PC-3 (cell line): Measurements from ENCODE around the gene RBM47. TPM values are rescaled to one million over a fixed set of nuclear protein-coding genes. Genes with fewer than 3 reads are reported as not detected.

ENCODE experiments used
- ATAC-seq: fragments of 200-7000 bp; cut with Tn5 transposase; 2 replicates; pipeline ENCODE4 v1.9.1; 2020; ENCODE audit warnings: mild to moderate bottlenecking, moderate library complexity
- BruUV-seq: library from RNA; stranded (reverse); fragments of 400-500 nt; replicated peaks from 2 replicates; lab custom pipeline; 2021; lab: Mats Ljungman, UMichigan
- CTCF ChIA-PET: fragments of 300-600 bp; sonication (Branson Sonifier 250); formaldehyde crosslinking; loops from one replicate; lab custom pipeline; 2022; ENCODE audit warnings: antibody characterized with exemption; lab: Charles Lee
- POLR2A ChIA-PET: fragments of 300-600 bp; sonication (Branson Sonifier 250); formaldehyde crosslinking; loops from one replicate; lab custom pipeline; 2022; ENCODE audit warnings: antibody characterized with exemption; ENCODE audit not compliant: unreplicated experiment; lab: Charles Lee
- DNase-seq: peaks from one replicate; pipeline ENCODE4 v3.0.0-alpha.2; 2015
- H2AFZ ChIP-seq: fragments of 300-600 bp; sonication (generic); 2 replicates; pipeline ENCODE4 v1.6.0; 2016; ENCODE audit warnings: antibody characterized with exemption, low read length
- H3F3A ChIP-seq: fragments of 300-600 bp; sonication (generic); one replicate; pipeline ENCODE4 v1.6.0; 2017; ENCODE audit warnings: antibody characterized with exemption, low read length, control low read depth, mild to moderate bottlenecking; ENCODE audit not compliant: unreplicated experiment
- H3K27ac ChIP-seq: fragments of 300-600 bp; sonication (generic); 2 replicates; pipeline ENCODE4 v1.5.1; 2016; ENCODE audit warnings: mild to moderate bottlenecking, low read length
- H3K27me3 ChIP-seq: fragments of 300-600 bp; sonication (generic); 2 replicates; pipeline ENCODE4 v1.6.1; 2016; ENCODE audit warnings: low read length, mixed read lengths
- H3K36me3 ChIP-seq: fragments of 300-600 bp; sonication (generic); 2 replicates; pipeline ENCODE4 v1.6.1; 2016; ENCODE audit warnings: low read depth, mixed run types, low read length, mixed read lengths
- H3K4me1 ChIP-seq: fragments of 300-600 bp; sonication (generic); 2 replicates; pipeline ENCODE4 v1.5.1; 2016; ENCODE audit warnings: low read length; ENCODE audit not compliant: insufficient read depth
- H3K4me2 ChIP-seq: fragments of 300-600 bp; sonication (generic); 2 replicates; pipeline ENCODE4 v1.6.0; 2016; ENCODE audit warnings: low read length
- H3K4me3 ChIP-seq: fragments of 300-600 bp; sonication (generic); 2 replicates; pipeline ENCODE4 v1.5.1; 2016; ENCODE audit warnings: mild to moderate bottlenecking, low read length, mixed read lengths
- H3K79me2 ChIP-seq: fragments of 300-600 bp; sonication (generic); 2 replicates; pipeline ENCODE4 v1.6.1; 2017; ENCODE audit warnings: low read length, mixed read lengths
- H3K9ac ChIP-seq: fragments of 300-600 bp; sonication (generic); 2 replicates; pipeline ENCODE4 v1.6.0; 2016; ENCODE audit warnings: mild to moderate bottlenecking, low read length
- H3K9me2 ChIP-seq: fragments of 300-600 bp; sonication (generic); replicated peaks from 2 replicates; pipeline ENCODE4 v1.6.1; 2016; ENCODE audit warnings: mixed run types, low read length, mixed read lengths
- H3K9me3 ChIP-seq: fragments of 300-600 bp; sonication (generic); 2 replicates; pipeline ENCODE4 v1.6.1; 2016; ENCODE audit warnings: low read length, mixed read lengths
- H4K20me1 ChIP-seq: fragments of 300-600 bp; sonication (generic); 2 replicates; pipeline ENCODE4 v1.6.1; 2016; ENCODE audit warnings: low read length, mixed read lengths
- EZH2 ChIP-seq: fragments of 300-600 bp; sonication (generic); IDR thresholded peaks from one replicate; pipeline ENCODE4 v1.6.1; 2017; ENCODE audit warnings: antibody characterized with exemption, mild to moderate bottlenecking, low read length; ENCODE audit not compliant: unreplicated experiment
- EZH2phosphoT487 ChIP-seq: fragments of 300-600 bp; sonication (generic); IDR thresholded peaks from 2 replicates; pipeline ENCODE4 v1.6.1; 2018; ENCODE audit warnings: mild to moderate bottlenecking, antibody characterized with exemption, low read length, borderline replicate concordance
- intact Hi-C: fragments of 100-400 bp; cut with micrococcal nuclease; formaldehyde crosslinking; loops from 2 replicates; pipeline ENCODE4 v1.9.0; 2023
- total RNA-seq: library from RNA; depleted of rRNA; stranded (reverse); fragments of >200 nt; gene quantifications from 2 replicates; pipeline ENCODE4 v1.2.3, GENCODE V29; 2014
- TF ChIP-seq, protein P1 (sequence below): fragments of 300-600 bp; sonication (generic); conservative IDR thresholded peaks from 2 replicates; pipeline ENCODE4 v1.5.1; 2017; ENCODE audit warnings: antibody characterized with exemption, low read depth, mild to moderate bottlenecking, low read length

RBM47 gene
- total RNA-seq, 1 experiment from 2014 or later, result 34.7 TPM

DNA sequence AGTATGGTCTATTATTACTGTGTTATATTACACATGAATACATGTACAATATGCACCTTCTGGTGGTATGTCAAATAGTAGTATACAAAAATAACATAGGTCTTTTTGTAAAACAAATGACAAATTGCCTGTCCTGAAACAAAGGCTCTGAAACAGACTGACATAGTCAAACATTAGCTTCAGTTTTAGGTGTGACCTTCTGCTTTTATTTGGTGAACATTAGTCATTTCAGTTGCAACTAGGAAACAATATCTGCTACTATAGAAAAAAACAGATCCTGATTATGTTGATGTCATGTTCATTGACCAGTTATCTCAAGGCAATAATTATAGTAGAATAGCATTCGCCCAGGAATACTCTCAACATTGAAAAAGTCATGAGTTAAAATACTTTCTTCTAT lies 171.6 kb downstream of the RBM47 start:
- peak; percentile 48 for ATAC-seq
- intact Hi-C loops, result loop anchor here (5.0 kb wide), 1 partner anchor 34 kb away; no protein-coding TSS in a partner anchor

DNA sequence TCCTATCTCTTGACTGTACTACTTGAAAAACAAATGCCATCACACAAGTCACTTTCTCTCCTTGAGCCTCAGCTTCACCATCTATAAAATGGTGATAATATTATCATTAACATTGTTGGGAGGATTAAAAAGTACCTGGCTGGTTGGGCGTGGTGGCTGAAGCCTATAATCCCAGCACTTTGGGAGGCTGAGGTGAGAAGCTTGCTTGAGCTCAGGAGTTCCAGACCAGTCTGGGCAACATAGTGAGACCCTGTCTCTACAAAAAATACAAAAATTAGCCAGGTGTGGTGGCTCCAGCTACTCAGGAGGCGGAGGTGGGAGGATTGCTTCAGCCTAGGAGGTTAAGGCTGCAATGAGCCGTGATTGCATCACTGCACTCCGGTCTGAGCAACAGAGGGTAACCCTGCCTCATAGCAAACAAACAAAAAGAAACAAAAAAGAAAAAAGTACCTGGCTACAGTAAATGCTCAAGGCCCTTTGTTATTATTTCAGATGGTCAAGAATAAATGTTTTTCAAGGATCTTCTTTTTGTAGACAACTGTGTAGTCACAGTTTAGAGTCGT lies 174.2 kb downstream of the RBM47 start:
- ChIA-PET CTCF (no interaction called here), POLR2A (interaction anchor here (0.5 kb wide), 1 partner anchor 495 kb away, joined by 4 read pairs; no protein-coding TSS in a partner anchor)
- TF ChIP-seq, protein P1, sequence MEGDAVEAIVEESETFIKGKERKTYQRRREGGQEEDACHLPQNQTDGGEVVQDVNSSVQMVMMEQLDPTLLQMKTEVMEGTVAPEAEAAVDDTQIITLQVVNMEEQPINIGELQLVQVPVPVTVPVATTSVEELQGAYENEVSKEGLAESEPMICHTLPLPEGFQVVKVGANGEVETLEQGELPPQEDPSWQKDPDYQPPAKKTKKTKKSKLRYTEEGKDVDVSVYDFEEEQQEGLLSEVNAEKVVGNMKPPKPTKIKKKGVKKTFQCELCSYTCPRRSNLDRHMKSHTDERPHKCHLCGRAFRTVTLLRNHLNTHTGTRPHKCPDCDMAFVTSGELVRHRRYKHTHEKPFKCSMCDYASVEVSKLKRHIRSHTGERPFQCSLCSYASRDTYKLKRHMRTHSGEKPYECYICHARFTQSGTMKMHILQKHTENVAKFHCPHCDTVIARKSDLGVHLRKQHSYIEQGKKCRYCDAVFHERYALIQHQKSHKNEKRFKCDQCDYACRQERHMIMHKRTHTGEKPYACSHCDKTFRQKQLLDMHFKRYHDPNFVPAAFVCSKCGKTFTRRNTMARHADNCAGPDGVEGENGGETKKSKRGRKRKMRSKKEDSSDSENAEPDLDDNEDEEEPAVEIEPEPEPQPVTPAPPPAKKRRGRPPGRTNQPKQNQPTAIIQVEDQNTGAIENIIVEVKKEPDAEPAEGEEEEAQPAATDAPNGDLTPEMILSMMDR, result no peak
- TF ChIP-seq EZH2 (no peak), EZH2phosphoT487 (no peak)
- Histone ChIP-seq H3K9ac (no peak overlapping the region), H3K4me1 (peaks cover 31% of the 10 kb centered on the region), H3K27me3 (no peaks in the 10 kb centered on the region), H3K9me2 (no peaks in the 10 kb centered on the region), H4K20me1 (no peaks in the 10 kb centered on the region), H3K79me2 (no peaks in the 10 kb centered on the region), H3F3A (no peaks in the 10 kb centered on the region), H3K27ac (peak overlapping the region; percentile 44; the same call in 1 of the 2 replicates), H2AFZ (no peak overlapping the region), H3K36me3 (no peaks in the 10 kb centered on the region), H3K9me3 (no peaks in the 10 kb centered on the region), H3K4me2 (peak overlapping the region; percentile 54), H3K4me3 (no peak overlapping the region)
- intact Hi-C loops, result loop anchor here (5.0 kb wide), 1 partner anchor 37 kb away; no protein-coding TSS in a partner anchor
- DNase-seq, result peak; percentile 50
- BruUV-seq, result no TSS peak
- no peak; the same call in 1 of the 2 replicates for ATAC-seq

More for the DNA sequence above, 171.6 kb downstream of the RBM47 start:
- ChIA-PET CTCF (no interaction called here), POLR2A (no interaction called here)
- H4K20me1 ChIP-seq, result no peaks in the 10 kb centered on the region
- H3K79me2 ChIP-seq, result no peaks in the 10 kb centered on the region
- peak; percentile 31 for DNase-seq
- peak overlapping the region; percentile 55 for H3K9ac ChIP-seq
- H2AFZ ChIP-seq, result no peak overlapping the region
- no peaks in the 10 kb centered on the region for H3F3A ChIP-seq
- peaks cover 31% of the 10 kb centered on the region for H3K4me1 ChIP-seq
- TF ChIP-seq EZH2 (no peak), EZH2phosphoT487 (no peak)
- TF ChIP-seq, protein P1, result no peak
- H3K4me2 ChIP-seq, result peak overlapping the region; percentile 50
- H3K27ac ChIP-seq, result peak overlapping the region; percentile 88
- no peaks in the 10 kb centered on the region for H3K36me3 ChIP-seq
- BruUV-seq, result no TSS peak
- no peaks in the 10 kb centered on the region for H3K9me2 ChIP-seq
- H3K4me3 ChIP-seq, result no peak overlapping the region
- no peaks in the 10 kb centered on the region for H3K9me3 ChIP-seq
- no peaks in the 10 kb centered on the region for H3K27me3 ChIP-seq

DNA sequence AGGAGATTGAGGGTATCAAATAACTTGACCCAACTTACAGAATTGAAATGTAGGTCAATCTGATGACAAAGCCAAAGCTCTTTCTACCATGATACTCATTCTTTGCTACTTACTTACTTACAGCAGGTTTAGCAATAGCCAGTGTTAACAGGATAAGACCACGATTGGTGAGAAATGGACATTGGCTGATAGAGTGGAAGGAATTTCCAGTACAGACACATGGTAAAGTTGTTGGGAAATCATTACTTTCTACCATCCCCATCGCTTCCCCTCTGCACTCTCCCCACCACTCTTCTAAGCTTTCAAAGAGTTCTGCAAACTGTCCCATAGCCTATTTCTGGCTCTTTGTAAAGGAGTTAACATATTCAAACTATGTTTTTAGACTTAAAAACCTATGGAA lies 174.8 kb downstream of the RBM47 start:
- DNase-seq, result no peak
- peaks cover 31% of the 10 kb centered on the region for H3K4me1 ChIP-seq
- CTCF ChIA-PET, result no interaction called here

More for the DNA sequence above, 174.8 kb downstream of the RBM47 start:
- Histone ChIP-seq H3K36me3 (no peaks in the 10 kb centered on the region), H3K4me2 (no peak overlapping the region), H3K9me2 (no peaks in the 10 kb centered on the region), H2AFZ (no peak overlapping the region), H4K20me1 (no peaks in the 10 kb centered on the region), H3K27ac (no peak overlapping the region), H3K9me3 (no peaks in the 10 kb centered on the region), H3K79me2 (no peaks in the 10 kb centered on the region), H3F3A (no peaks in the 10 kb centered on the region), H3K27me3 (no peaks in the 10 kb centered on the region), H3K9ac (no peak overlapping the region), H3K4me3 (no peak overlapping the region)
- no TSS peak for BruUV-seq
- TF ChIP-seq EZH2phosphoT487 (no peak), EZH2 (no peak)
- TF ChIP-seq, protein P1, result no peak
- intact Hi-C loops, result loop anchor here (5.0 kb wide), 1 partner anchor 37 kb away; no protein-coding TSS in a partner anchor
- ATAC-seq, result no peak
- POLR2A ChIA-PET, result no interaction called here
